A673 (cell line): Measurements from ENCODE around the gene HDDC3. TPM values are rescaled to one million over a fixed set of nuclear protein-coding genes. Genes with fewer than 3 reads are reported as not detected.

Experiments
- BruUV-seq: library from RNA; stranded (reverse); fragments of 400-500 nt; replicated peaks from 2 replicates; lab custom pipeline; 2021; lab: Mats Ljungman, UMichigan
- CTCF ChIA-PET: fragments of 300-600 bp; sonication (Branson Sonifier 250); formaldehyde crosslinking; loops from one replicate; lab custom pipeline; 2022; ENCODE audit warnings: antibody characterized with exemption; lab: Charles Lee
- POLR2A ChIA-PET: fragments of 300-600 bp; sonication (Branson Sonifier 250); formaldehyde crosslinking; loops from one replicate; lab custom pipeline; 2022; ENCODE audit warnings: antibody characterized with exemption; ENCODE audit not compliant: low non-redundant PET; lab: Charles Lee
- DNase-seq: peaks from one replicate; pipeline ENCODE4 v3.0.0-alpha.2; 2015; ENCODE audit warnings: low spot score
- H3K27ac ChIP-seq: fragments of 200-600 bp; sonication (generic); 2 replicates; pipeline ENCODE4 v1.5.1; 2016; ENCODE audit warnings: mixed run types, low read depth, mild to moderate bottlenecking, mixed read lengths, antibody characterized with exemption, low read length; ENCODE audit not compliant: poor library complexity, severe bottlenecking
- H3K27me3 ChIP-seq: fragments of 200-600 bp; sonication (generic); replicated peaks from 2 replicates; pipeline ENCODE4 v1.6.1; 2017; ENCODE audit warnings: mixed run types, low read depth, mild to moderate bottlenecking, mixed read lengths, antibody characterized with exemption, low read length; ENCODE audit not compliant: insufficient read depth, poor library complexity
- H3K36me3 ChIP-seq: fragments of 200-600 bp; sonication (generic); 2 replicates; pipeline ENCODE4 v1.6.1; 2016; ENCODE audit warnings: mixed run types, mild to moderate bottlenecking, mixed read lengths, antibody characterized with exemption, low read length; ENCODE audit not compliant: insufficient read depth, poor library complexity, severe bottlenecking
- H3K4me1 ChIP-seq: fragments of 200-600 bp; sonication (generic); 2 replicates; pipeline ENCODE4 v1.6.1; 2017; ENCODE audit warnings: mixed run types, mild to moderate bottlenecking, mixed read lengths, antibody characterized with exemption, low read length; ENCODE audit not compliant: insufficient read depth, poor library complexity, severe bottlenecking
- H3K4me3 ChIP-seq: fragments of 200-600 bp; sonication (generic); 2 replicates; pipeline ENCODE4 v1.5.1; 2016; ENCODE audit warnings: low read depth, mixed run types, mild to moderate bottlenecking, mixed read lengths, low read length; ENCODE audit not compliant: poor library complexity, severe bottlenecking
- H3K9me3 ChIP-seq: fragments of 200-600 bp; sonication (generic); 2 replicates; pipeline ENCODE4 v1.6.1; 2016; ENCODE audit warnings: mixed run types, low read depth, mild to moderate bottlenecking, mixed read lengths, antibody characterized with exemption, low read length; ENCODE audit not compliant: poor library complexity, severe bottlenecking
- CTCF ChIP-seq: fragments of 300-800, 200-600 bp; sonication (generic); conservative IDR thresholded peaks from 2 replicates; pipeline ENCODE4 v1.5.1; 2017; ENCODE audit warnings: low read depth, mild to moderate bottlenecking, antibody characterized with exemption, low read length, moderate library complexity, mixed read lengths
- EZH2 ChIP-seq: fragments of 200-600 bp; sonication (generic); IDR thresholded peaks from 2 replicates; pipeline ENCODE4 v1.6.1; 2017; ENCODE audit warnings: borderline replicate concordance, low read depth, mild to moderate bottlenecking, mixed read lengths, antibody characterized with exemption, low read length; ENCODE audit not compliant: poor library complexity, severe bottlenecking
- intact Hi-C: fragments of 100-400 bp; cut with micrococcal nuclease; formaldehyde crosslinking; loops from one replicate; pipeline ENCODE4 v1.10.0; 2022; ENCODE audit not compliant: unreplicated experiment
- total RNA-seq: library from RNA; stranded (reverse); gene quantifications from 2 replicates; pipeline ENCODE4 v1.2.3, GENCODE V29; 2021

The HDDC3 gene
- total RNA-seq, 1 experiment from 2014 or later: 23.9 TPM

DNA sequence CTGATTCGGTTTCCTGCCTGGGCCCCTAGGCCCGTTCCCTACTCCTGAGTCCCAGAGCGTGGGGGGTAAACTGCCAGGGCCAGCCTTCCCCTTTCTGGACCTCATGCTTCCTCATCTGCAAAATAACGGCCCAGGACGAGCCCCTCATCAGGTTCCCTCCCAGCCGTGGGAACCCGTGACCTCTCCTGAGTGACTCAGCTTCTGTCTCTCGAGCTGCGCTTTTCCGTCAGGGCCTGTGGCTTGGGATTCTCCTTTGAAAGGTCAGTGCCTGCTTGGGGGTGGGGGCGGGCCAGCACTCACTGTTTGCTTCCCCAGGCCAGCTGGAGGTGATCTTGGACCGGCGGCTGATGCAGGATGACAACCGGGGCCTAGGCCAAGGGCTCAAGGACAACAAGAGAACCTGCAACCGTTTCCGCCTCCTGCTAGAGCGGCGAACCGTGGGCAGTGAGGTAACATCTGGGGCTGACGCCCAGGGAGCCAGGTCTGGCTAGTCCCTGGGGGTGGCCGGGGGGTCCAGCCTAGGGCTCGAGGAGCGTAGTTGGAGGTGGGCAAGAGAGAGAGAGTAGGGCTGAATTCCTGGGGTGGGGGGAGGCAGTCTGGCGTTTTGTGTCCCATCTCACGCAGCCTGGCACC, 16.4 kb downstream of the HDDC3 start:
- no peak overlapping the region for H3K27ac ChIP-seq
- DNase-seq: no peak
- no peaks in the 10 kb centered on the region for H3K4me1 ChIP-seq
- H3K4me3 ChIP-seq: no peak overlapping the region
- peaks cover 79% of the 10 kb centered on the region for H3K36me3 ChIP-seq
- intact Hi-C loops: no loop called here
- ChIA-PET POLR2A (no interaction called here), CTCF (no interaction called here)
- no TSS peak for BruUV-seq
- TF ChIP-seq CTCF (no peak), EZH2 (no peak)
- no peaks in the 10 kb centered on the region for H3K27me3 ChIP-seq
- H3K9me3 ChIP-seq: no peaks in the 10 kb centered on the region

GRCh38 chr15:90915216-90915807, 17.0 kb downstream of the HDDC3 start:
- Histone ChIP-seq H3K27ac (no peak overlapping the region), H3K4me1 (no peaks in the 10 kb centered on the region), H3K9me3 (no peaks in the 10 kb centered on the region), H3K27me3 (no peaks in the 10 kb centered on the region), H3K4me3 (no peak overlapping the region), H3K36me3 (peaks cover 80% of the 10 kb centered on the region)
- no peak for TF ChIP-seq CTCF
- TF ChIP-seq EZH2: no peak
- no TSS peak for BruUV-seq
- ChIA-PET POLR2A (no interaction called here), CTCF (no interaction called here)
- DNase-seq: no peak
- intact Hi-C loops: no loop called here

- no peak for DNase-seq
- no peak for TF ChIP-seq CTCF
- no peak for TF ChIP-seq EZH2
- Histone ChIP-seq H3K27me3 (no peaks in the 10 kb centered on the region), H3K9me3 (no peaks in the 10 kb centered on the region), H3K4me3 (no peak overlapping the region), H3K36me3 (peaks cover 79% of the 10 kb centered on the region), H3K27ac (no peak overlapping the region), H3K4me1 (no peaks in the 10 kb centered on the region)
- ChIA-PET CTCF (no interaction called here), POLR2A (no interaction called here)
- intact Hi-C loops: no loop called here
- BruUV-seq: no TSS peak
Observed at GRCh38 chr15:90914305-90915080, 17.9 kb downstream of the HDDC3 start.
